PFSK-1 (cell line): ENCODE measurements around the gene ADGRB2.

Source experiments
- POLR2AphosphoS5 ChIP-seq: IDR thresholded peaks from 2 replicates; pipeline ENCODE4 v1.6.1; 2012; ENCODE audit warnings: low read depth, mild to moderate bottlenecking, control low read depth, low read length, moderate library complexity
- REST ChIP-seq, 2 experiments: IDR thresholded peaks; 2 replicates each; pipeline versions ENCODE4 v1.6.1 to v1.8.0; 2011 to 2012; ENCODE audit warnings: low read depth in 2 of 2, low read length in 2 of 2, control low read depth in 1 of 2, inconsistent platforms in 1 of 2, mild to moderate bottlenecking in 1 of 2, moderate library complexity in 1 of 2; ENCODE audit not compliant: insufficient read depth in 1 of 2
- TAF1 ChIP-seq: IDR thresholded peaks from 2 replicates; pipeline ENCODE4 v1.6.1; 2012; ENCODE audit warnings: low read length, control low read depth, borderline replicate concordance; ENCODE audit not compliant: insufficient read depth

- TF ChIP-seq REST (IDR thresholded peaks at IDR 0.05; ENCODE audit: insufficient read depth in 1 of 2, low read depth in 2 of 2, low read length in 2 of 2) (no peak), TAF1 (no peak), POLR2AphosphoS5 (no peak)
Observed at GRCh38 chr1:31694964-31695313, 69.2 kb downstream of the ADGRB2 start.
